Gastrocnemius medialis (tissue), 4 donors: ENCODE measurements around the gene CHMP2A. TPM values are rescaled to one million over a fixed set of nuclear protein-coding genes. Genes with fewer than 3 reads are reported as not detected.

Source experiments
- ATAC-seq, 2 donors: fragments of 150-250 bp; one replicate each; pipeline ENCODE4 v1.9.1; 2016
- DNase-seq, 2 donors: peaks; one replicate each; pipeline ENCODE4 v3.0.0-alpha.2; 2019
- H3K27ac ChIP-seq, 4 donors: fragments of 200-600 bp; sonication (generic); 1 replicate in 1 of 4; 2 replicates in 3 of 4; pipeline ENCODE4 v1.5.1; 2016 to 2018; ENCODE audit warnings: mild to moderate bottlenecking in 2 of 4, moderate library complexity in 1 of 4
- H3K27me3 ChIP-seq, 3 donors: fragments of 200-600 bp; sonication (generic) in 2 of 3; 1 replicate in 1 of 3; 2 replicates in 2 of 3; pipeline versions ENCODE4 v1.5.1 to v1.6.0; 2016 to 2019; ENCODE audit warnings: mild to moderate bottlenecking in 1 of 3, moderate library complexity in 1 of 3
- H3K36me3 ChIP-seq, 2 donors: fragments of 200-600 bp; sonication (generic) in 1 of 2; one replicate each; pipeline ENCODE4 v1.5.1; 2017 to 2018
- H3K4me1 ChIP-seq, 2 donors: fragments of 200-600 bp; sonication (generic) in 1 of 2; one replicate each; pipeline ENCODE4 v1.5.1; 2016 to 2017; ENCODE audit warnings: mild to moderate bottlenecking in 2 of 2
- H3K4me3 ChIP-seq, 4 donors: fragments of 200-600 bp; sonication (generic) in 3 of 4; 1 replicate in 1 of 4; 2 replicates in 3 of 4; pipeline ENCODE4 v1.5.1; 2016 to 2019; ENCODE audit warnings: mild to moderate bottlenecking in 2 of 4
- H3K9me3 ChIP-seq, 3 donors: fragments of 200-600 bp; sonication (generic) in 2 of 3; 1 replicate in 1 of 3; 2 replicates in 2 of 3; pipeline ENCODE4 v1.5.1; 2016 to 2019
- POLR2A ChIP-seq, 2 donors: fragments of 450-650 bp; IDR thresholded peaks; one replicate each; pipeline ENCODE4 v1.6.1; 2017; ENCODE audit warnings: antibody characterized with exemption in 2 of 2, mild to moderate bottlenecking in 2 of 2, moderate library complexity in 2 of 2
- in situ Hi-C, 4 donors: fragments of 200-750 bp; cut with MboI; loops; one replicate each; pipeline versions ENCODE4 v1.15.0 to v1.8.0; 2017; ENCODE audit warnings: low sequenced_read_pairs in 4 of 4
- intact Hi-C: fragments of 100-400 bp; cut with DNase I; formaldehyde crosslinking; loops from one replicate; pipeline ENCODE4 v1.15.1; 2023; ENCODE audit warnings: low total_unique reads
- total RNA-seq, 4 donors: library from RNA; depleted of rRNA; stranded (reverse); fragments of >200 nt; gene quantifications; one replicate each; pipeline versions ENCODE4 v1.1.0 to v1.2.3, GENCODE V29; 2016
- TF ChIP-seq, protein P1 (sequence below), 5 experiments: fragments of 450-650 bp in 3 of 5; fragments of 200-600 bp in 2 of 5; sonication (generic) in 2 of 5; IDR thresholded peaks in 4 of 5; conservative IDR thresholded peaks in 1 of 5; 1 replicate in 4 of 5; 2 replicates in 1 of 5; pipeline ENCODE4 v1.5.1; 2016 to 2019; ENCODE audit warnings: antibody characterized with exemption in 5 of 5, mild to moderate bottlenecking in 3 of 5, moderate library complexity in 3 of 5

CHMP2A gene
- total RNA-seq, 4 donors from 2014 or later = 82.3 to 165 (median 113) TPM

DNA sequence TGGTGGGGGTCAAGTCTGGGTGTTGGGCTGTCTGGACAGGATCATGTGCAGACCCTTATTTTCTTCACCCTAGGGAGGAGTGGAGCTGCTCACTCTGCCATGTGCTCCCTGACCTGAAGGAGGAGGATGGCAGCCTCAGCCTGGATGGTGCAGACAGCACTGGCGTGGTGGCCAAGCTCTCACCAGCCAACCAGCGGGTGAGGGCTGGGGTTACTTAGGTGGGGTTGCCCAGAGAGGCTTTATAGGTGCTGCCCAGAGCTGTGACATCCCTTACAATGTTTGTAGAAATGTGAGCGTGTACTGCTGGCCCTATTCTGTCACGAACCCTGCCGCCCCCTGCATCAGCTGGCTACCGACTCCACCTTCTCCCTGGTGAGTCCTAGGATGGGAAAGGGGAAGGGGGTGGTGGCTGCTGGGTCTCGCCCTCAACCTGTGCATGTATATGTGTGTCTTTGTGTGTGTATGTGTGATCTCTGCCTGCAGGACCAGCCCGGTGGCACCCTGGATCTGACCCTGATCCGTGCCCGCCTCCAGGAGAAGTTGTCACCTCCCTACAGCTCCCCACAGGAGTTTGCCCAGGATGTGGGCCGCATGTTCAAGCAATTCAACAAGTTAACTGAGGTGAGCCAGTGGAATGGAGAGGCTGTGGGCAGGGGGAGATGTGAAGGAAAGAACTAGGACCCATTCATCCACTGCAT is 5.1 kb downstream of the CHMP2A start:
- Histone ChIP-seq H3K4me1 (peaks cover 26 to 40% of the 10 kb centered on the region in 2 donors), H3K27ac (no peak overlapping the region), H3K27me3 (no peaks in the 10 kb centered on the region), H3K9me3 (no peaks in the 10 kb centered on the region), H3K36me3 (peaks cover 3 to 68% of the 10 kb centered on the region in 2 donors), H3K4me3 (no peak overlapping the region)
- ATAC-seq (no peak), DNase-seq (no peak)
- TF ChIP-seq POLR2A (IDR thresholded peaks at IDR 0.05) = no peak
- TF ChIP-seq, protein P1, sequence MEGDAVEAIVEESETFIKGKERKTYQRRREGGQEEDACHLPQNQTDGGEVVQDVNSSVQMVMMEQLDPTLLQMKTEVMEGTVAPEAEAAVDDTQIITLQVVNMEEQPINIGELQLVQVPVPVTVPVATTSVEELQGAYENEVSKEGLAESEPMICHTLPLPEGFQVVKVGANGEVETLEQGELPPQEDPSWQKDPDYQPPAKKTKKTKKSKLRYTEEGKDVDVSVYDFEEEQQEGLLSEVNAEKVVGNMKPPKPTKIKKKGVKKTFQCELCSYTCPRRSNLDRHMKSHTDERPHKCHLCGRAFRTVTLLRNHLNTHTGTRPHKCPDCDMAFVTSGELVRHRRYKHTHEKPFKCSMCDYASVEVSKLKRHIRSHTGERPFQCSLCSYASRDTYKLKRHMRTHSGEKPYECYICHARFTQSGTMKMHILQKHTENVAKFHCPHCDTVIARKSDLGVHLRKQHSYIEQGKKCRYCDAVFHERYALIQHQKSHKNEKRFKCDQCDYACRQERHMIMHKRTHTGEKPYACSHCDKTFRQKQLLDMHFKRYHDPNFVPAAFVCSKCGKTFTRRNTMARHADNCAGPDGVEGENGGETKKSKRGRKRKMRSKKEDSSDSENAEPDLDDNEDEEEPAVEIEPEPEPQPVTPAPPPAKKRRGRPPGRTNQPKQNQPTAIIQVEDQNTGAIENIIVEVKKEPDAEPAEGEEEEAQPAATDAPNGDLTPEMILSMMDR (IDR thresholded peaks at IDR 0.05 in 4 of 5, conservative IDR thresholded peaks at IDR 0.05 in 1 of 5) = no peak
- intact Hi-C loops (no loop called here), in situ Hi-C loops (no loop called here)

DNA sequence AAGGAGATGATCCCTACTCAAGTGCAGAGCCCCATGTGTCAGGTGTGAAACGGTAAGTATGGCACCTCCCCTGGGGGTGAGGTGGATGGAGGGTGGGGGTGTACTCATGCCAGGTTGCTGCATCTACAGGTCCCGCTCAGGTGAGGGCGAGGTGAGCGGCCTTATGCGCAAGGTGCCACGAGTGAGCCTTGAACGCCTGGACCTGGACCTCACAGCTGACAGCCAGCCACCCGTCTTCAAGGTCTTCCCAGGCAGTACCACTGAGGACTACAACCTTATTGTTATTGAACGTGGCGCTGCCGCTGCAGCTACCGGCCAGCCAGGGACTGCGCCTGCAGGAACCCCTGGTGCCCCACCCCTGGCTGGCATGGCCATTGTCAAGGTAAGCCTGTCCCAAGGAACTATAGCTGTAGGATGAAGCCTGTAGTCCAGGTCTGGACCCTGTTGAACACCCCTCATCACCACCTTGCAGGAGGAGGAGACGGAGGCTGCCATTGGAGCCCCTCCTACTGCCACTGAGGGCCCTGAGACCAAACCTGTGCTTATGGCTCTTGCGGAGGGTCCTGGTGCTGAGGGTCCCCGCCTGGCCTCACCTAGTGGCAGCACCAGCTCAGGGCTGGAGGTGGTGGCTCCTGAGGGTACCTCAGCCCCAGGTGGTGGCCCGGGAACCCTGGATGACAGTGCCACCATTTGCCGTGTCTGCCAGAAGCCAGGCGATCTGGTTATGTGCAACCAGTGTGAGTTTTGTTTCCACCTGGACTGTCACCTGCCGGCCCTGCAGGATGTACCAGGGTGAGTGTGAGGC is 5.8 kb downstream of the CHMP2A start:
- no peaks in the 10 kb centered on the region for H3K9me3 ChIP-seq
- no peak for ATAC-seq
- H3K27me3 ChIP-seq = no peaks in the 10 kb centered on the region
- peaks cover 24 to 37% of the 10 kb centered on the region in 2 donors for H3K4me1 ChIP-seq
- in situ Hi-C loops = no loop called here
- TF ChIP-seq, protein P1 (IDR thresholded peaks at IDR 0.05 in 4 of 5, conservative IDR thresholded peaks at IDR 0.05 in 1 of 5) = no peak
- no peak for TF ChIP-seq POLR2A (IDR thresholded peaks at IDR 0.05)
- no peak for DNase-seq
- intact Hi-C loops = no loop called here
- H3K4me3 ChIP-seq = no peak overlapping the region
- peaks cover 3 to 68% of the 10 kb centered on the region in 2 donors for H3K36me3 ChIP-seq
- H3K27ac ChIP-seq = no peak overlapping the region

DNA sequence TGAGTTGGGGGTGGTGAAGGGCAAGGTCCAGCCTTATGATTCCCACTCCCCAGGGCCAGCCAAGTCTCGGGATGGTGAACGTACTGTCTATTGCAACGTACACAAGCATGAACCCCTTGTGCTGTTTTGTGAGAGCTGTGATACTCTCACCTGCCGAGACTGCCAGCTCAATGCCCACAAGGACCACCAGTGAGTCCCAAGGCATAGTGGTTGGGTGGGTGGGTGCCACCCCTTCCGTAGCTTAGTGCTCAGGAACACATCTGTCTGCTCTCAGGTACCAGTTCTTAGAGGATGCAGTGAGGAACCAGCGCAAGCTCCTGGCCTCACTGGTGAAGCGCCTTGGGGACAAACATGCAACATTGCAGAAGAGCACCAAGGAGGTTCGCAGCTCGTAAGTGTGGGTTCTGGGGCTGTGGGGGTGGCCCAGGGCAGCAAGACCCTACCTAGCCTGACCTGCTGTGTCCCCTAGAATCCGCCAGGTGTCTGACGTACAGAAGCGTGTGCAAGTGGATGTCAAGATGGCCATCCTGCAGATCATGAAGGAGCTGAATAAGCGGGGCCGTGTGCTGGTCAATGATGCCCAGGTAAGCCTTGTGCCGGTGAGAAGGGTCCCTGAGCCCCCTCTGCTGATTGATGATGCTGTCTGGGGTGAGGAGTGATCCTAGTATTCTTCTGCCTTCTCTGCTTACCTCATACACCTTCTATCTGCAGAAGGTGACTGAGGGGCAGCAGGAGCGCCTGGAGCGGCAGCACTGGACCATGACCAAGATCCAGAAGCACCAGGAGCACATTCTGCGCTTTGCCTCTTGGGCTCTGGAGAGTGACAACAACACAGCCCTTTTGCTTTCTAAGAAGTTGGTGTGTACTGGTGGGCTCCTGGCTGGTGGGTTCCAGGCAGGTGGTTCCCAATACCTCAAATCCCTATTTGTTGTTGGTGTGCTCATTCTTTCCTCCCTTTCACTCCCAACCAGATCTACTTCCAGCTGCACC is 7.3 kb downstream of the CHMP2A start:
- in situ Hi-C loops (no loop called here), intact Hi-C loops (no loop called here)
- Histone ChIP-seq H3K27ac (no peak overlapping the region), H3K4me1 (peaks cover 21 to 26% of the 10 kb centered on the region in 2 donors), H3K4me3 (no peak overlapping the region), H3K27me3 (no peaks in the 10 kb centered on the region), H3K9me3 (no peaks in the 10 kb centered on the region), H3K36me3 (peaks cover 3 to 65% of the 10 kb centered on the region in 2 donors)
- no peak for TF ChIP-seq POLR2A (IDR thresholded peaks at IDR 0.05)
- TF ChIP-seq, protein P1 (IDR thresholded peaks at IDR 0.05 in 4 of 5, conservative IDR thresholded peaks at IDR 0.05 in 1 of 5) = no peak
- DNase-seq (no peak), ATAC-seq (no peak)

DNA sequence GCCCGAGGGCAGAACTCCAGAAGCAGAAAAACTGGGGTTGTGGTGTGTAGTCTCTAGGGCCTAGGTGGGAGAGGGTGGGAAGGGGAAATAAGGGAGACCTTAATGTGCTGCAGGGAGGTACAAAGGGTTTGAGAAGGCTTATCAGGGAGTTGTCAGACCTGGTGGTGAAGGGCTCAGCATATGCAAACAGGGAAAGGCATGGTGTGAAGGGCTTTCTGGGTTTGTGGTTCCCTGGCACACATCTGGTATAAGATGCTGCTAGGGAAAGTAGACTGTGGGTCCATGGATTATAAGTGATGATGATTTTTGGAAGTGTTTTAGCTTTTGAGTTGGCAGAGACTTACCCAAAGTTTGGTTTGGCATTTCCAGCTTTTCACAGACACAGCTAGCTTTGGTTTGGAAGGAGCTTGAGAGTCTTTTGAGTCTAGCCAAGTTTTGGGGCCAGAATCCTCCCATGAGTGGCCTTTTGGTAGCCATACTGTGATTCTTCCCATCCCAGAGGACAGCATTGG is 8.8 kb downstream of the CHMP2A start:
- peaks cover 21 to 26% of the 10 kb centered on the region in 2 donors for H3K4me1 ChIP-seq
- peak overlapping the region; percentile 63 to 97 (median 93) for H3K27ac ChIP-seq
- H3K36me3 ChIP-seq = peaks cover 3 to 51% of the 10 kb centered on the region in 2 donors

More for the DNA sequence above, 8.8 kb downstream of the CHMP2A start:
- intact Hi-C loops (no loop called here), in situ Hi-C loops (no loop called here)
- DNase-seq = no peak
- H3K4me3 ChIP-seq = peak overlapping the region; percentile 75 to 94 (median 88)
- H3K9me3 ChIP-seq = no peaks in the 10 kb centered on the region
- ATAC-seq = no peak
- TF ChIP-seq, protein P1 (IDR thresholded peaks at IDR 0.05 in 4 of 5, conservative IDR thresholded peaks at IDR 0.05 in 1 of 5) = no peak
- TF ChIP-seq POLR2A (IDR thresholded peaks at IDR 0.05) = no peak
- no peaks in the 10 kb centered on the region for H3K27me3 ChIP-seq
